HG03039 (cell line): Measurements from ENCODE around the gene HAPSTR1.

Experiments
- ATAC-seq: cut with Tn5 transposase; IDR thresholded peaks from one replicate; pipeline ENCODE4 v1.9.1; 2021; ENCODE audit warnings: mild to moderate bottlenecking, moderate library complexity; ENCODE audit not compliant: unreplicated experiment

The HAPSTR1 gene

GRCh38 chr16:9095656-9096397, 4.4 kb downstream of the HAPSTR1 start:
- ATAC-seq: no peak

GRCh38 chr16:9096416-9096952, 5.0 kb downstream of the HAPSTR1 start:
- ATAC-seq: no peak

- ATAC-seq: no peak
Measured at GRCh38 chr16:9097266-9098219, 6.1 kb downstream of the HAPSTR1 start.

GRCh38 chr16:9098377-9099090, 7.1 kb downstream of the HAPSTR1 start:
- no peak for ATAC-seq

- no peak for ATAC-seq
Measured at GRCh38 chr16:9099131-9099625, 7.7 kb downstream of the HAPSTR1 start.

- no peak for ATAC-seq
Measured at GRCh38 chr16:9102379-9102778, 10.9 kb downstream of the HAPSTR1 start.

- ATAC-seq: no peak
Measured at GRCh38 chr16:9102943-9103342, 11.5 kb downstream of the HAPSTR1 start.

GRCh38 chr16:9103546-9103945, 12.1 kb downstream of the HAPSTR1 start:
- no peak for ATAC-seq

GRCh38 chr16:9105189-9105588, 13.7 kb downstream of the HAPSTR1 start:
- no peak for ATAC-seq

- no peak for ATAC-seq
Measured at GRCh38 chr16:9107025-9107970, 15.9 kb downstream of the HAPSTR1 start.

- ATAC-seq: no peak
Measured at GRCh38 chr16:9109255-9109654, 17.8 kb downstream of the HAPSTR1 start.

- ATAC-seq: no peak
Measured at GRCh38 chr16:9112166-9112843, 20.9 kb downstream of the HAPSTR1 start.

GRCh38 chr16:9112844-9113186, 21.4 kb downstream of the HAPSTR1 start:
- no peak for ATAC-seq

- ATAC-seq: no peak
Measured at GRCh38 chr16:9113707-9114106, 22.3 kb downstream of the HAPSTR1 start.

GRCh38 chr16:9114112-9114511, 22.7 kb downstream of the HAPSTR1 start:
- ATAC-seq: no peak

GRCh38 chr16:9114842-9115241, 23.4 kb downstream of the HAPSTR1 start:
- ATAC-seq: no peak

GRCh38 chr16:9115277-9115676, 23.8 kb downstream of the HAPSTR1 start:
- ATAC-seq: no peak

GRCh38 chr16:9116141-9116540, 24.7 kb downstream of the HAPSTR1 start:
- ATAC-seq: no peak

- ATAC-seq: no peak
Measured at GRCh38 chr16:9118170-9118569, 26.7 kb downstream of the HAPSTR1 start.
